Liver (tissue), 9 donors: ENCODE data around the gene LHFPL6. TPM values are rescaled to one million over a fixed set of nuclear protein-coding genes. Genes with fewer than 3 reads are reported as not detected.

Experiments
- DNase-seq: peaks from one replicate; pipeline ENCODE4 v3.0.0-alpha.2; 2017; ENCODE audit warnings: low spot score
- H3K27ac ChIP-seq, 2 donors: one replicate each; pipeline ENCODE4 v1.7.0; 2013; ENCODE audit warnings: inconsistent platforms in 2 of 2, low read length in 2 of 2, control low read depth in 1 of 2, low read depth in 1 of 2, mild to moderate bottlenecking in 1 of 2
- H3K27me3 ChIP-seq, 4 donors: one replicate each; pipeline versions ENCODE4 v1.6.1 to v1.7.0; 2013; ENCODE audit warnings: low read length in 3 of 4, inconsistent platforms in 1 of 4, mild to moderate bottlenecking in 1 of 4, moderate library complexity in 1 of 4; ENCODE audit not compliant: control insufficient read depth in 4 of 4, insufficient read depth in 4 of 4
- H3K36me3 ChIP-seq, 4 donors: one replicate each; pipeline versions ENCODE4 v1.6.1 to v1.7.0; 2013; ENCODE audit warnings: low read length in 3 of 4, mild to moderate bottlenecking in 3 of 4, low read depth in 1 of 4, moderate library complexity in 1 of 4; ENCODE audit not compliant: control insufficient read depth in 4 of 4, insufficient read depth in 3 of 4
- H3K4me1 ChIP-seq, 4 donors: one replicate each; pipeline versions ENCODE4 v1.6.1 to v1.7.0; 2013; ENCODE audit warnings: low read length in 3 of 4, mild to moderate bottlenecking in 3 of 4, moderate library complexity in 1 of 4; ENCODE audit not compliant: control insufficient read depth in 4 of 4, insufficient read depth in 4 of 4
- H3K4me3 ChIP-seq, 3 donors: one replicate each; pipeline versions ENCODE4 v1.6.1 to v1.7.0; 2013; ENCODE audit warnings: low read length in 3 of 3, control low read depth in 1 of 3, low read depth in 1 of 3, mild to moderate bottlenecking in 1 of 3
- H3K9ac ChIP-seq, 2 donors: one replicate each; pipeline ENCODE4 v1.7.0; 2013; ENCODE audit warnings: low read length in 2 of 2, mild to moderate bottlenecking in 2 of 2, moderate library complexity in 2 of 2, control low read depth in 1 of 2, low read depth in 1 of 2
- H3K9me3 ChIP-seq, 4 donors: one replicate each; pipeline versions ENCODE4 v1.6.1 to v1.7.0; 2013; ENCODE audit warnings: low read length in 3 of 4; ENCODE audit not compliant: control insufficient read depth in 4 of 4
- EGR1 ChIP-seq, 2 donors: IDR thresholded peaks; 2 replicates each; pipeline ENCODE4 v1.6.1; 2016 to 2018; ENCODE audit warnings: antibody characterized with exemption in 2 of 2, low read depth in 2 of 2
- FOXA1 ChIP-seq: IDR thresholded peaks from 2 replicates; pipeline ENCODE4 v1.6.1; 2016; ENCODE audit warnings: antibody characterized with exemption
- FOXA2 ChIP-seq: IDR thresholded peaks from 2 replicates; pipeline ENCODE4 v1.6.1; 2016; ENCODE audit warnings: antibody characterized with exemption
- GABPA ChIP-seq, 2 donors: IDR thresholded peaks in 1 of 2; conservative IDR thresholded peaks in 1 of 2; 2 replicates each; pipeline ENCODE4 v1.6.1; 2016; ENCODE audit warnings: antibody characterized with exemption in 2 of 2, mild to moderate bottlenecking in 1 of 2, moderate library complexity in 1 of 2
- HNF4A ChIP-seq, 2 donors: conservative IDR thresholded peaks; 2 replicates each; pipeline ENCODE4 v1.6.1; 2016; ENCODE audit warnings: antibody characterized with exemption in 2 of 2, mild to moderate bottlenecking in 2 of 2
- HNF4G ChIP-seq: IDR thresholded peaks from 2 replicates; pipeline ENCODE4 v1.6.1; 2016; ENCODE audit warnings: antibody characterized with exemption
- JUND ChIP-seq, 2 donors: IDR thresholded peaks; 2 replicates each; pipeline ENCODE4 v1.6.1; 2016; ENCODE audit warnings: antibody characterized with exemption in 2 of 2
- MAX ChIP-seq: IDR thresholded peaks from 2 replicates; pipeline ENCODE4 v1.6.1; 2016; ENCODE audit warnings: antibody characterized with exemption
- NR2F2 ChIP-seq: IDR thresholded peaks from 2 replicates; pipeline ENCODE4 v1.6.1; 2016; ENCODE audit warnings: antibody characterized with exemption
- RAD21 ChIP-seq, 2 donors: IDR thresholded peaks; 2 replicates each; pipeline ENCODE4 v1.6.1; 2016; ENCODE audit warnings: antibody characterized with exemption in 2 of 2, mild to moderate bottlenecking in 2 of 2
- REST ChIP-seq: IDR thresholded peaks from 2 replicates; pipeline ENCODE4 v1.6.1; 2016; ENCODE audit warnings: antibody characterized with exemption, mild to moderate bottlenecking
- RXRA ChIP-seq, 2 donors: IDR thresholded peaks; 2 replicates each; pipeline ENCODE4 v1.6.1; 2017 to 2018; ENCODE audit warnings: antibody characterized with exemption in 2 of 2, mild to moderate bottlenecking in 1 of 2
- SP1 ChIP-seq: IDR thresholded peaks from 2 replicates; pipeline ENCODE4 v1.6.1; 2018; ENCODE audit warnings: antibody characterized with exemption, mild to moderate bottlenecking
- YY1 ChIP-seq: IDR thresholded peaks from 2 replicates; pipeline ENCODE4 v1.6.1; 2016; ENCODE audit warnings: antibody characterized with exemption, mild to moderate bottlenecking
- ZBTB33 ChIP-seq: IDR thresholded peaks from 2 replicates; pipeline ENCODE4 v1.6.1; 2016; ENCODE audit warnings: antibody characterized with exemption
- WGBS: extraction: QIAGEN DNeasy Blood & Tissue Kit; methylation state at CpG from one replicate; pipeline ENCODE4 v1.1.7; 2013; 5-methylcytosine and 5-hydroxymethylcytosine counted together
- polyA plus RNA-seq, 2 donors: library from polyadenylated mRNA; stranded (reverse) in 1 of 2; unstranded in 1 of 2; fragments of 200-250 nt in 1 of 2; fragments of >200 nt in 1 of 2; fragmentation: Nextera tagmentation in 1 of 2; extraction: Ambion mirVana in 1 of 2; gene quantifications; one replicate each; pipeline versions ENCODE4 v1.2.1 to v1.2.3, GENCODE V29; 2013 to 2015
- total RNA-seq, 2 donors: library from RNA; depleted of rRNA; stranded (reverse); fragments of >200 nt; gene quantifications; one replicate each; pipeline ENCODE4 v1.2.3, GENCODE V29; 2014
- donor health status: healthy.
- donor health status: healthy.
- donor health status: healthy.
- donor health status: healthy.
- donor health status: healthy.

The LHFPL6 gene
- total and polyA plus RNA-seq, 4 donors = 2.6 to 8.3 (median 5.5) TPM

DNA sequence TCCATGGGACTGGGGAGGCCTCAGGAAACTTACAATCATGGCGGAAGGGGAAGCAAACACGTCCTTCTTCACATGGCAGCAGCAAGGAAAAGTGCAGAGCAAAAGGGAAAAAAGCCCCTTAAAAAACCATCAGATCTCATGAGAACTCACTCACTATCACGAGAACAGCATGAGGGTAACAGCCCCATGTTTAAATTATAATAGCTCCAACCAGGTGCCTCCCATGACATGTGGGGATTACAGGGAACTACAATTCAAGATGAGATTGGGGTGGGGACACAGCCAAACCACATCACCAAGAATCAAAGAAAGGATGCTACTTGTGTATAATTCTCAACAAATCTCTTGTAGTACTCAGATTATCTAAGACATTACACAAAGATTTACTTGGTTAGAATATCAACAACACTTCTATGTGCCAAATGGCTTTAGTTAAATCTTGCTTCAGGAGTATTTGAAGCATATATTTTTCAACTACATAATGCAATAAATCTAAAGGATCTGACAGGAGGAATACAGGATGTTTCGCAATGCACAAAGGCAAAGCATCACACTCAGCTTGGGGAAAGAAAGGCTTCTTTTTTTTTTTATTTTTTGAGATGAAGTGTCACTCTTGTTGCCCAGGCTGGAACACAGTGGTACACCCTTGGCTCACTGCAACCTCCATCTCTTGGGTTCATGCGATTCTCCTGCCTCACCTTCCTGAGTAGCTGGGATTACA lies 180.0 kb downstream of the LHFPL6 start:
- Histone ChIP-seq H3K27me3 (peaks cover 0 to 4% (median 0%) of the 10 kb centered on the region in 4 donors), H3K36me3 (no peaks in the 10 kb centered on the region), H3K4me3 (no peak overlapping the region), H3K27ac (no peak overlapping the region), H3K4me1 (no peaks in the 10 kb centered on the region), H3K9ac (no peak overlapping the region), H3K9me3 (no peaks in the 10 kb centered on the region)
- TF ChIP-seq FOXA1 (no peak), FOXA2 (no peak), SP1 (no peak), RAD21 (IDR thresholded peaks at IDR 0.05) (no peak), REST (no peak), HNF4A (conservative IDR thresholded peaks at IDR 0.05) (no peak), RXRA (IDR thresholded peaks at IDR 0.05) (no peak), YY1 (no peak), HNF4G (no peak), JUND (IDR thresholded peaks at IDR 0.05) (no peak), ZBTB33 (no peak), EGR1 (IDR thresholded peaks at IDR 0.05; ENCODE audit: low read depth in 2 of 2) (no peak), MAX (no peak), GABPA (IDR thresholded peaks at IDR 0.05 in 1 of 2, conservative IDR thresholded peaks at IDR 0.05 in 1 of 2) (no peak), NR2F2 (no peak)
- DNase-seq = no peak
- 80% methylated on average over 5 of the region's 5 CpGs for WGBS

GRCh38 chr13:39419876-39420275 lies 183.1 kb downstream of the LHFPL6 start:
- H3K4me3 ChIP-seq = no peak overlapping the region
- no peaks in the 10 kb centered on the region for H3K4me1 ChIP-seq
- H3K9me3 ChIP-seq = no peaks in the 10 kb centered on the region
- no peak overlapping the region for H3K27ac ChIP-seq
- TF ChIP-seq HNF4G = no peak
- no peak overlapping the region for H3K9ac ChIP-seq
- no peaks in the 10 kb centered on the region for H3K36me3 ChIP-seq
- WGBS = 78% methylated on average over 4 of the region's 4 CpGs
- DNase-seq = no peak
- H3K27me3 ChIP-seq = peaks cover 0 to 4% (median 0%) of the 10 kb centered on the region in 4 donors
